H1 (cell line): ENCODE measurements around the gene CHTF18. TPM values are rescaled to one million over a fixed set of nuclear protein-coding genes. Genes with fewer than 3 reads are reported as not detected.

Experiments used
- ASH2L ChIP-seq: fragments of 200-600, 300-600 bp; sonication (generic); IDR thresholded peaks from one replicate; pipeline ENCODE4 v1.7.1; 2017; ENCODE audit warnings: low read length
- ATF2 ChIP-seq: IDR thresholded peaks from 2 replicates; pipeline ENCODE4 v1.6.1; 2012; ENCODE audit warnings: low read length, inconsistent platforms
- BACH1 ChIP-seq: IDR thresholded peaks from 2 replicates; pipeline ENCODE4 v1.6.1; 2012; ENCODE audit warnings: low read length, improper control_type of control experiment
- BCL11A ChIP-seq, 2 experiments: IDR thresholded peaks; one replicate each; pipeline ENCODE4 v1.6.1; 2011; ENCODE audit warnings: low read depth in 2 of 2, low read length in 2 of 2, mild to moderate bottlenecking in 2 of 2
- CREB1 ChIP-seq: IDR thresholded peaks from 2 replicates; pipeline ENCODE4 v1.6.1; 2012; ENCODE audit warnings: inconsistent platforms
- EP300 ChIP-seq, 2 experiments: IDR thresholded peaks; 1 replicate in 1 of 2; 2 replicates in 1 of 2; pipeline ENCODE4 v1.6.1; 2011 to 2012; ENCODE audit warnings: low read depth in 2 of 2, low read length in 2 of 2, mild to moderate bottlenecking in 2 of 2, borderline replicate concordance in 1 of 2, inconsistent platforms in 1 of 2, moderate library complexity in 1 of 2
- EZH2 ChIP-seq: fragments of 200-600 bp; sonication (generic); IDR thresholded peaks from 2 replicates; pipeline ENCODE4 v1.7.1; 2012; ENCODE audit warnings: low read depth, mild to moderate bottlenecking, moderate library complexity, low read length, inconsistent platforms; ENCODE audit not compliant: severe bottlenecking
- HDAC6 ChIP-seq: IDR thresholded peaks from one replicate; pipeline ENCODE4 v1.7.1; 2012; ENCODE audit warnings: low read depth, mild to moderate bottlenecking, inconsistent platforms, low read length, moderate library complexity
- MAFK ChIP-seq: IDR thresholded peaks from 2 replicates; pipeline ENCODE4 v1.6.1; 2012; ENCODE audit warnings: low read depth, mild to moderate bottlenecking, improper control_type of control experiment, low read length
- POU5F1 ChIP-seq: IDR thresholded peaks from 2 replicates; pipeline ENCODE4 v1.6.1; 2011; ENCODE audit warnings: low read depth, mild to moderate bottlenecking, low read length, moderate library complexity
- RBBP5 ChIP-seq: IDR thresholded peaks from 2 replicates; pipeline ENCODE4 v1.7.1; 2012; ENCODE audit warnings: low read depth, mild to moderate bottlenecking, inconsistent platforms, low read length, moderate library complexity, borderline replicate concordance
- RFX5 ChIP-seq: IDR thresholded peaks from 2 replicates; pipeline ENCODE4 v1.6.1; 2011; ENCODE audit warnings: low read depth, low read length, improper control_type of control experiment, borderline replicate concordance
- RNF2 ChIP-seq: fragments of 200-900, 300-1000 bp; sonication (generic); IDR thresholded peaks from 2 replicates; pipeline ENCODE4 v1.7.1; 2016; ENCODE audit warnings: borderline replicate concordance, low read depth, mild to moderate bottlenecking, antibody characterized with exemption, low read length; ENCODE audit not compliant: poor library complexity, severe bottlenecking; ENCODE audit errors: missing control alignments
- SP4 ChIP-seq: IDR thresholded peaks from 2 replicates; pipeline ENCODE4 v1.6.1; 2012; ENCODE audit warnings: low read length, inconsistent platforms
- TAF7 ChIP-seq: optimal IDR thresholded peaks from 2 replicates; pipeline ENCODE3; 2011; ENCODE audit warnings: low read depth, mild to moderate bottlenecking, inconsistent platforms, low read length, moderate library complexity, borderline replicate concordance
- TEAD4 ChIP-seq: IDR thresholded peaks from 2 replicates; pipeline ENCODE4 v1.6.1; 2012; ENCODE audit warnings: low read depth, low read length, inconsistent platforms, mixed read lengths
- ZNF274 ChIP-seq: IDR thresholded peaks from 2 replicates; pipeline ENCODE4 v1.7.0; 2012; ENCODE audit warnings: low read length, borderline replicate concordance; ENCODE audit errors: extremely low read depth
- polyA plus RNA-seq, 7 experiments: library from polyadenylated mRNA; depleted of rRNA in 3 of 7; stranded (reverse) in 5 of 7; unstranded in 2 of 7; fragments of >200 nt in 5 of 7; fragments of 200-250 nt in 2 of 7; gene quantifications; 1 replicate in 5 of 7; 2 replicates in 1 of 7; 4 replicates in 1 of 7; pipeline versions ENCODE4 v1.2.1 to v1.2.3, GENCODE V29; 2011 to 2013; ENCODE audit warnings: missing spikeins in 2 of 7, mixed read lengths in 2 of 7
- total RNA-seq: library from RNA; stranded (reverse); fragmentation: NEBNext Ultra II Directional; extraction: Animal tissue kit (Norgen Biotek cat#: 25700); gene quantifications from 2 replicates; pipeline ENCODE4 v1.2.1, GENCODE V29; 2021
- TF ChIP-seq, protein P1 (sequence below): IDR thresholded peaks from 2 replicates; pipeline ENCODE4 v1.6.1; 2011; ENCODE audit warnings: low read length, improper control_type of control experiment

The CHTF18 gene
- total and polyA plus RNA-seq, 2 of the 8 experiments (the other 6 are each of a cell fraction or from before 2014, with no cell fraction given), result 75.3 to 104 TPM

- TF ChIP-seq, protein P1, sequence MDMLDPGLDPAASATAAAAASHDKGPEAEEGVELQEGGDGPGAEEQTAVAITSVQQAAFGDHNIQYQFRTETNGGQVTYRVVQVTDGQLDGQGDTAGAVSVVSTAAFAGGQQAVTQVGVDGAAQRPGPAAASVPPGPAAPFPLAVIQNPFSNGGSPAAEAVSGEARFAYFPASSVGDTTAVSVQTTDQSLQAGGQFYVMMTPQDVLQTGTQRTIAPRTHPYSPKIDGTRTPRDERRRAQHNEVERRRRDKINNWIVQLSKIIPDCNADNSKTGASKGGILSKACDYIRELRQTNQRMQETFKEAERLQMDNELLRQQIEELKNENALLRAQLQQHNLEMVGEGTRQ, result 0 out of 2 replicates have a peak, but pooled peaks have one; percentile 8
- TF ChIP-seq RNF2, result no peak
- peak; percentile 97 for TF ChIP-seq CREB1
- TF ChIP-seq RBBP5, result no peak
- TF ChIP-seq BACH1, result 0 out of 2 replicates have a peak, but pooled peaks have one; percentile 8
- TF ChIP-seq BCL11A (IDR thresholded peaks at IDR 0.05; ENCODE audit: low read depth in 2 of 2, low read length in 2 of 2), result no peak
- no peak for TF ChIP-seq EP300 (IDR thresholded peaks at IDR 0.05; ENCODE audit: borderline replicate concordance in 1 of 2, low read depth in 2 of 2, low read length in 2 of 2)
- no peak for TF ChIP-seq EZH2
- TF ChIP-seq MAFK, result no peak
- peak; percentile 74; the same call in 1 of the 2 replicates for TF ChIP-seq SP4
- TF ChIP-seq ZNF274, result no peak
- TF ChIP-seq HDAC6, result no peak
- no peak for TF ChIP-seq RFX5
- TF ChIP-seq ASH2L, result peak; percentile 45
- peak; percentile 88 for TF ChIP-seq ATF2
- TF ChIP-seq TAF7, result peak; percentile 64
- TF ChIP-seq TEAD4, result peak; percentile 16; the same call in 1 of the 2 replicates
- TF ChIP-seq POU5F1, result no peak
Observed at GRCh38 chr16:740764-741505, 47.5 kb upstream of the CHTF18 start, which contains the start of gene CIAO3 (continued).
